CD4-positive, alpha-beta T cell treated with Interleukin-15 for 1 hour (primary cell): ENCODE results near the gene FILIP1.

Source experiments
- DNase-seq: peaks from one replicate; pipeline ENCODE4 v3.0.0-alpha.2; 2020

FILIP1 gene

GRCh38 chr6:75494290-75494689, 690 bp upstream of the FILIP1 start:
- no peak for DNase-seq

GRCh38 chr6:75492386-75493153, 1.0 kb downstream of the FILIP1 start:
- DNase-seq, result no peak

- no peak for DNase-seq
Observed at GRCh38 chr6:75491291-75491690, 2.3 kb downstream of the FILIP1 start.

GRCh38 chr6:75490706-75491105, 2.9 kb downstream of the FILIP1 start:
- no peak for DNase-seq

GRCh38 chr6:75489025-75489424, 4.6 kb downstream of the FILIP1 start:
- DNase-seq, result no peak

GRCh38 chr6:75488033-75488432, 5.6 kb downstream of the FILIP1 start:
- no peak for DNase-seq

- no peak for DNase-seq
Observed at GRCh38 chr6:75486850-75487518, 6.6 kb downstream of the FILIP1 start.

GRCh38 chr6:75484535-75484934, 9.1 kb downstream of the FILIP1 start:
- DNase-seq, result no peak

GRCh38 chr6:75483136-75483952, 10.3 kb downstream of the FILIP1 start:
- no peak for DNase-seq

- no peak for DNase-seq
Observed at GRCh38 chr6:75481936-75482593, 11.5 kb downstream of the FILIP1 start.

GRCh38 chr6:75481394-75481793, 12.2 kb downstream of the FILIP1 start:
- DNase-seq, result no peak

GRCh38 chr6:75480425-75480824, 13.2 kb downstream of the FILIP1 start:
- DNase-seq, result no peak

GRCh38 chr6:75479712-75480111, 13.9 kb downstream of the FILIP1 start:
- DNase-seq, result no peak

GRCh38 chr6:75478929-75479328, 14.7 kb downstream of the FILIP1 start:
- DNase-seq, result no peak

GRCh38 chr6:75472885-75473284, 20.7 kb downstream of the FILIP1 start:
- DNase-seq, result no peak

GRCh38 chr6:75467966-75468365, 25.6 kb downstream of the FILIP1 start:
- no peak for DNase-seq

- DNase-seq, result no peak
Observed at GRCh38 chr6:75467284-75467683, 26.3 kb downstream of the FILIP1 start.

GRCh38 chr6:75466636-75467035, 27.0 kb downstream of the FILIP1 start:
- no peak for DNase-seq

- no peak for DNase-seq
Observed at GRCh38 chr6:75463908-75464307, 29.7 kb downstream of the FILIP1 start.

GRCh38 chr6:75463061-75463460, 30.5 kb downstream of the FILIP1 start:
- DNase-seq, result no peak

- DNase-seq, result no peak
Observed at GRCh38 chr6:75460681-75461080, 32.9 kb downstream of the FILIP1 start.

- no peak for DNase-seq
Observed at GRCh38 chr6:75458895-75459294, 34.7 kb downstream of the FILIP1 start.

GRCh38 chr6:75450903-75451302, 42.7 kb downstream of the FILIP1 start:
- DNase-seq, result no peak
